ENCODE measurements around the gene FBXO9. TPM values are rescaled to one million over a fixed set of nuclear protein-coding genes. Genes with fewer than 3 reads are reported as not detected.
A peak's percentile ranks its signal among the peaks of the same experiment; 100 is the strongest.

Gene FBXO9
- polyA plus RNA-seq, 3 donors: 47.7 to 105 (median 61.5) TPM

DNA sequence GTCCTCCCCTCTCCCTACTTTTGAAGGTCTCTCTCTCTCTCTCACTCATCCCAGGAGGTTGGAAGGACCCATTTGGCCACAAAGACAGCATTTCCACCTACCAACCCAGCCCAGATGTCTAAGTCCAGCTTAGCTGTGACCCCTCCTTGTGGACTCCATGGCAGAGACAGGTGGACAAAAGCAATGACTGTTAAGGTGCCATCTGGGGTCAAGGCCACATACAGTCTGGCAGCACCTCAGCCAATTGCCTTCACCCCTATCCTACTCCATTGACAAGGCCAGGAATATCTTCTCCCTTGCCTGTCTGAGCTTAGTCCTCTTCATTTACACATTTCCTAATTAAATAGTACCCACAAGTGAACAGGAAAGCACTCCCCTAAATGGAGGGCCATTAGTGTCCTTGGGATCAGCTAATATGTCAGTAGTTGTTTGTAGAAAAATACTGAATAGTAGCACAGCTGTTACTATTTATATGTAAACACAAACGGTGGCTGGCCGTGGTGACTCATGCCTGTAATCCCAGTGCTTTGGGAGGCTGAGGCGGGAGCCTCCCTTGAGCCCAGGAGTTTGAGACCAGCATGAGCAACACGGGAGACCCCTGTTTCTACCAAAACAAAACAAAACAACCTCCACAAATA is 54.7 kb downstream of the FBXO9 start:
- Histone ChIP-seq H3K9me3 (replicated peaks in 1 of 2; ENCODE audit: control insufficient read depth in 1 of 2, insufficient read depth in 1 of 2, low read length in 2 of 2) (no peaks in the 10 kb centered on the region), H3K4me2 (replicated peaks; ENCODE audit: extremely low read depth, low read length, poor library complexity, severe bottlenecking) (no peak overlapping the region), H4K20me1 (ENCODE audit: insufficient read depth, low read length) (no peaks in the 10 kb centered on the region), H3K79me2 (ENCODE audit: insufficient read depth, low read length) (no peaks in the 10 kb centered on the region), H3K27me3 (ENCODE audit: control insufficient read depth in 2 of 2, insufficient read depth in 2 of 2, low read length in 2 of 2) (no peaks in the 10 kb centered on the region), H3K36me3 (replicated peaks in 1 of 2; ENCODE audit: control insufficient read depth in 1 of 2, insufficient read depth in 2 of 2, low read length in 2 of 2) (no peaks in the 10 kb centered on the region), H3K9ac (ENCODE audit: insufficient read depth, low read length, poor library complexity, severe bottlenecking) (no peak overlapping the region), H3K27ac (ENCODE audit: low read depth in 1 of 2, low read length in 2 of 2) (no peak overlapping the region), H2AFZ (ENCODE audit: insufficient read depth, low read depth, low read length, poor library complexity, severe bottlenecking) (no peak overlapping the region), H3K4me3 (replicated peaks in 1 of 3; ENCODE audit: low read depth in 2 of 3, low read length in 3 of 3) (no peak overlapping the region), H3K4me1 (ENCODE audit: control insufficient read depth in 1 of 2, insufficient read depth in 2 of 2, low read length in 2 of 2) (no peaks in the 10 kb centered on the region)
- no peak for DNase-seq
- Mint-ChIP-seq H3K4me1 (no peaks in the 10 kb centered on the region), H3K9me3 (peaks cover 0 to 5% (median 0%) of the 10 kb centered on the region in 7 donors), H3K27me3 (ENCODE audit: low read depth in 3 of 3) (peaks cover 0 to 4% (median 4%) of the 10 kb centered on the region in 3 donors), H3K36me3 (no peaks in the 10 kb centered on the region), H3K4me3 (no peak overlapping the region), H3K27ac (peak overlapping the region in 1 of 7 donors; percentile 52)
- 83% methylated on average over 1 of the region's 4 CpGs for WGBS (ENCODE audit: insufficient coverage)
- TF ChIP-seq, protein P1, sequence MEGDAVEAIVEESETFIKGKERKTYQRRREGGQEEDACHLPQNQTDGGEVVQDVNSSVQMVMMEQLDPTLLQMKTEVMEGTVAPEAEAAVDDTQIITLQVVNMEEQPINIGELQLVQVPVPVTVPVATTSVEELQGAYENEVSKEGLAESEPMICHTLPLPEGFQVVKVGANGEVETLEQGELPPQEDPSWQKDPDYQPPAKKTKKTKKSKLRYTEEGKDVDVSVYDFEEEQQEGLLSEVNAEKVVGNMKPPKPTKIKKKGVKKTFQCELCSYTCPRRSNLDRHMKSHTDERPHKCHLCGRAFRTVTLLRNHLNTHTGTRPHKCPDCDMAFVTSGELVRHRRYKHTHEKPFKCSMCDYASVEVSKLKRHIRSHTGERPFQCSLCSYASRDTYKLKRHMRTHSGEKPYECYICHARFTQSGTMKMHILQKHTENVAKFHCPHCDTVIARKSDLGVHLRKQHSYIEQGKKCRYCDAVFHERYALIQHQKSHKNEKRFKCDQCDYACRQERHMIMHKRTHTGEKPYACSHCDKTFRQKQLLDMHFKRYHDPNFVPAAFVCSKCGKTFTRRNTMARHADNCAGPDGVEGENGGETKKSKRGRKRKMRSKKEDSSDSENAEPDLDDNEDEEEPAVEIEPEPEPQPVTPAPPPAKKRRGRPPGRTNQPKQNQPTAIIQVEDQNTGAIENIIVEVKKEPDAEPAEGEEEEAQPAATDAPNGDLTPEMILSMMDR (IDR thresholded peaks at IDR 0.05): no peak
- intact Hi-C loops (cut with micrococcal nuclease): no loop called here

DNA sequence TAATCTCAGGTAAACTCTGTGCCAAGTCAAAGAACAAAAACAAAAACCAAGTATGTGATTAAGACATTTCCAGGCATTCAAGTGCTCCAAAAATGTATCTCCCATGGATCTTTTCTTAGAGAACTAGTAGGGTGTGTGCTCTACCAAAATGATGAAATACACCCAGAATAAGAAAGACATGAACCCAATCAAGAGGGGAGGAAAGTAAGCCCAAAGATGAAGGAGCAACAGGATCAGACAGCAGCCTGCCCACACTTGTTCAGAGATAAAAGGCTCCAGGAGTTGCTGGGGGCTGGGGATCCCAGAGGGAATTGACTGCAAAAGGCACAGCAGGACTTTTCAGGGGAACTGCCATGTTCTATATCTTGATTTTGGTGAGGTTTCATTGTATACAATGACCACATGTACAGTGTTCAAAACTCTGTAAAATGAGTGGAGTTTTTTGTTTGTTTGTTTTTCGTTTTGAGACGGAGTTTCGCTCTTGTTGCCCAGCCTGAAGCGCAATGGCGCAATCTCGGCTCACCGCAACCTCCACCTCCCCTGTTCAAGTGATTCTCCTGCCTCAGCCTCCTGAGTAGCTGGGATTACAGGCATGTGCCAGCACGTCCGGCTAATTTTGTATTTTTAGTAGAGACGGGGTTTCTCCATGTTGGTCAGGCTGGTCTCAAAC is 59.1 kb downstream of the FBXO9 start:
- peaks cover 2 to 11% (median 10%) of the 10 kb centered on the region in 3 donors for H3K27me3 Mint-ChIP-seq (ENCODE audit: low read depth in 3 of 3)

More for the DNA sequence above, 59.1 kb downstream of the FBXO9 start:
- H3K36me3 ChIP-seq (replicated peaks in 1 of 2; ENCODE audit: control insufficient read depth in 1 of 2, insufficient read depth in 2 of 2, low read length in 2 of 2): no peaks in the 10 kb centered on the region
- Mint-ChIP-seq H3K4me3 (no peak overlapping the region), H3K36me3 (no peaks in the 10 kb centered on the region), H3K4me1 (no peaks in the 10 kb centered on the region), H3K9me3 (no peaks in the 10 kb centered on the region), H3K27ac (peak overlapping the region in 1 of 7 donors; percentile 36)
- WGBS (ENCODE audit: insufficient coverage): 97% methylated on average over 6 of the region's 10 CpGs
- no peak for DNase-seq
- H3K4me1 ChIP-seq (ENCODE audit: control insufficient read depth in 1 of 2, insufficient read depth in 2 of 2, low read length in 2 of 2): no peaks in the 10 kb centered on the region
- no peaks in the 10 kb centered on the region for H3K79me2 ChIP-seq (ENCODE audit: insufficient read depth, low read length)
- H3K4me2 ChIP-seq (replicated peaks; ENCODE audit: extremely low read depth, low read length, poor library complexity, severe bottlenecking): no peak overlapping the region
- no peaks in the 10 kb centered on the region for H4K20me1 ChIP-seq (ENCODE audit: insufficient read depth, low read length)
- TF ChIP-seq, protein P1 (IDR thresholded peaks at IDR 0.05): no peak
- no peak overlapping the region for H2AFZ ChIP-seq (ENCODE audit: insufficient read depth, low read depth, low read length, poor library complexity, severe bottlenecking)
- no peaks in the 10 kb centered on the region for H3K9me3 ChIP-seq (replicated peaks in 1 of 2; ENCODE audit: control insufficient read depth in 1 of 2, insufficient read depth in 1 of 2, low read length in 2 of 2)
- intact Hi-C loops (cut with micrococcal nuclease): no loop called here
- no peaks in the 10 kb centered on the region for H3K27me3 ChIP-seq (ENCODE audit: control insufficient read depth in 2 of 2, insufficient read depth in 2 of 2, low read length in 2 of 2)
- no peak overlapping the region for H3K9ac ChIP-seq (ENCODE audit: insufficient read depth, low read length, poor library complexity, severe bottlenecking)
- no peak overlapping the region for H3K4me3 ChIP-seq (replicated peaks in 1 of 3; ENCODE audit: low read depth in 2 of 3, low read length in 3 of 3)
- no peak overlapping the region for H3K27ac ChIP-seq (ENCODE audit: low read depth in 1 of 2, low read length in 2 of 2)

All from CD14-positive monocyte (primary cell).